CD4-positive, alpha-beta T cell (primary cell): ENCODE results near the gene S100A3. TPM values are rescaled to one million over a fixed set of nuclear protein-coding genes. Genes with fewer than 3 reads are reported as not detected.

Source experiments
- ATAC-seq: fragments of 200-7000 bp; cut with Tn5 transposase; one replicate; pipeline ENCODE4 v1.10.0; 2022; ENCODE audit warnings: mild to moderate bottlenecking; ENCODE audit not compliant: poor library complexity
- CTCF ChIA-PET: fragments of 350-600 bp; sonication (Branson Sonifier 250); formaldehyde crosslinking; loops from one replicate; lab custom pipeline; 2021; ENCODE audit warnings: antibody characterized with exemption, inconsistent platforms; lab: Charles Lee
- POLR2A ChIA-PET: fragments of 350-600 bp; sonication (Branson Sonifier 250); formaldehyde crosslinking; loops from one replicate; lab custom pipeline; 2021; ENCODE audit warnings: antibody characterized with exemption, inconsistent platforms; lab: Charles Lee
- DNase-seq, 14 experiments: peaks; one replicate each; pipeline ENCODE4 v3.0.0-alpha.2; 2013 to 2020; ENCODE audit warnings: mixed read lengths in 2 of 14
- H3K27ac ChIP-seq, 2 donors: one replicate each; pipeline versions ENCODE4 v1.5.1 to v1.7.0; 2013; ENCODE audit warnings: low read length in 2 of 2, low read depth in 1 of 2, mild to moderate bottlenecking in 1 of 2
- H3K27me3 ChIP-seq, 2 experiments: 1 replicate in 1 of 2; 2 replicates in 1 of 2; pipeline versions ENCODE4 v1.6.1 to v1.7.0; 2013; ENCODE audit warnings: low read length in 2 of 2, control low read depth in 1 of 2, mild to moderate bottlenecking in 1 of 2, moderate library complexity in 1 of 2; ENCODE audit not compliant: insufficient read depth in 2 of 2, control insufficient read depth in 1 of 2
- H3K36me3 ChIP-seq: one replicate; pipeline ENCODE4 v1.6.1; 2013; ENCODE audit warnings: low read length, control low read depth; ENCODE audit not compliant: insufficient read depth
- H3K4me1 ChIP-seq: one replicate; pipeline ENCODE4 v1.6.1; 2013; ENCODE audit warnings: low read length, control low read depth; ENCODE audit not compliant: insufficient read depth
- H3K4me3 ChIP-seq: one replicate; pipeline ENCODE4 v1.5.1; 2013; ENCODE audit warnings: mild to moderate bottlenecking, low read length, moderate library complexity
- H3K9me3 ChIP-seq, 2 experiments: 1 replicate in 1 of 2; 2 replicates in 1 of 2; pipeline versions ENCODE4 v1.6.1 to v1.7.0; 2013; ENCODE audit warnings: low read length in 2 of 2, mild to moderate bottlenecking in 2 of 2, control low read depth in 1 of 2, moderate library complexity in 1 of 2; ENCODE audit not compliant: control insufficient read depth in 1 of 2, insufficient read depth in 1 of 2
- H3K27ac Mint-ChIP-seq: one replicate; pipeline ENCODE4 v1.8.0; 2020; ENCODE audit warnings: mixed read lengths
- H3K27me3 Mint-ChIP-seq: one replicate; pipeline ENCODE4 v1.8.0; 2021; ENCODE audit warnings: mixed read lengths
- H3K36me3 Mint-ChIP-seq: one replicate; pipeline ENCODE4 v1.8.0; 2021; ENCODE audit warnings: low read depth, mixed read lengths
- H3K4me1 Mint-ChIP-seq: one replicate; pipeline ENCODE4 v1.8.0; 2021; ENCODE audit warnings: low read depth, mixed read lengths
- H3K4me3 Mint-ChIP-seq: one replicate; pipeline ENCODE4 v1.8.0; 2020; ENCODE audit warnings: mild to moderate bottlenecking, mixed read lengths
- H3K9me3 Mint-ChIP-seq: one replicate; pipeline ENCODE4 v1.8.0; 2020; ENCODE audit warnings: mixed read lengths
- CTCF ChIP-seq: fragments of 200-600 bp; IDR thresholded peaks from one replicate; pipeline ENCODE4 v1.8.0; 2022; ENCODE audit warnings: antibody characterized with exemption, mild to moderate bottlenecking
- intact Hi-C, 2 experiments: fragments of 100-400 bp; cut with DNase I in 1 of 2; cut with micrococcal nuclease in 1 of 2; formaldehyde crosslinking; loops; one replicate each; pipeline versions ENCODE4 v1.15.1 to v1.9.0; 2023 to 2025; cut with DNase I, micrococcal nuclease
- total RNA-seq, 174 experiments: library from RNA in 2 of 174; stranded (reverse) in 2 of 174; gene quantifications; one replicate each; pipeline ENCODE4 v1.2.3 and lab custom pipeline; 2021 to 2026

Gene S100A3
- total RNA-seq, 2 experiments from 2014 or later = not detected

GRCh38 chr1:153572569-153573015, 23.5 kb upstream of the S100A3 start:
- peaks cover 17% of the 10 kb centered on the region for H3K4me1 ChIP-seq
- TF ChIP-seq CTCF = no peak
- ChIA-PET POLR2A (interaction anchor here (1.9 kb wide), 1 partner anchor 37 kb away, joined by 8 read pairs; the partner anchor contains the start of gene S100A6), CTCF (interaction anchor here (0.6 to 1.5 kb wide), 6 partner anchors 9 to 155 kb away, joined by 3 to 9 read pairs (median 3); partner anchors contain the start of genes INTS3 and S100A5)
- H3K4me3 ChIP-seq = no peak overlapping the region
- ATAC-seq (peak; percentile 72), DNase-seq (peak in 12 of 14 experiments; percentile 23 to 70 (median 46))
- Mint-ChIP-seq H3K4me3 (no peak overlapping the region), H3K27ac (no peak overlapping the region), H3K4me1 (peaks cover 20% of the 10 kb centered on the region), H3K36me3 (no peaks in the 10 kb centered on the region), H3K27me3 (peaks cover 9% of the 10 kb centered on the region), H3K9me3 (no peaks in the 10 kb centered on the region)
- no peaks in the 10 kb centered on the region for H3K9me3 ChIP-seq
- intact Hi-C loops = loop anchor here in 1 of 2 experiments (1.0 to 5.0 kb wide), 4 partner anchors 45 to 415 kb away; partner anchors contain the start of genes RAB13 and S100A14
- peaks cover 0 to 2% of the 10 kb centered on the region in 2 experiments for H3K27me3 ChIP-seq
- H3K27ac ChIP-seq = no peak overlapping the region
- H3K36me3 ChIP-seq = no peaks in the 10 kb centered on the region

GRCh38 chr1:153571706-153572105, 22.6 kb upstream of the S100A3 start:
- ChIA-PET CTCF (interaction anchor here (0.6 to 1.1 kb wide), 3 partner anchors 31 to 201 kb away, joined by 3 to 5 read pairs (median 5); partner anchors contain the start of gene S100A5), POLR2A (interaction anchor here (1.9 kb wide), 1 partner anchor 36 kb away, joined by 8 read pairs; the partner anchor contains the start of gene S100A6)
- H3K27ac ChIP-seq = no peak overlapping the region
- H3K27me3 Mint-ChIP-seq = peaks cover under 1% of the 10 kb centered on the region
- peaks cover 28% of the 10 kb centered on the region for H3K4me1 Mint-ChIP-seq
- no peak overlapping the region for H3K27ac Mint-ChIP-seq
- no peaks in the 10 kb centered on the region for H3K9me3 ChIP-seq
- intact Hi-C loops = loop anchor here in 1 of 2 experiments (1.0 to 5.0 kb wide), 4 partner anchors 46 to 416 kb away; partner anchors contain the start of genes RAB13 and S100A14
- no peaks in the 10 kb centered on the region for H3K27me3 ChIP-seq
- ATAC-seq (no peak), DNase-seq (no peak)
- H3K4me1 ChIP-seq = peaks cover 26% of the 10 kb centered on the region
- no peaks in the 10 kb centered on the region for H3K9me3 Mint-ChIP-seq
- H3K36me3 ChIP-seq = no peaks in the 10 kb centered on the region
- no peaks in the 10 kb centered on the region for H3K36me3 Mint-ChIP-seq
- no peak overlapping the region for H3K4me3 Mint-ChIP-seq
- no peak overlapping the region for H3K4me3 ChIP-seq
- TF ChIP-seq CTCF = no peak

- DNase-seq = no peak
- POLR2A ChIA-PET = no interaction called here
- Mint-ChIP-seq H3K4me1 (peaks cover 37% of the 10 kb centered on the region), H3K27ac (no peak overlapping the region), H3K36me3 (no peaks in the 10 kb centered on the region), H3K27me3 (no peaks in the 10 kb centered on the region), H3K9me3 (no peaks in the 10 kb centered on the region), H3K4me3 (no peak overlapping the region)
- no peak for ATAC-seq
- Histone ChIP-seq H3K27me3 (no peaks in the 10 kb centered on the region), H3K4me1 (peaks cover 34% of the 10 kb centered on the region), H3K36me3 (no peaks in the 10 kb centered on the region), H3K9me3 (no peaks in the 10 kb centered on the region), H3K27ac (no peak overlapping the region), H3K4me3 (no peak overlapping the region)
- TF ChIP-seq CTCF = no peak
- CTCF ChIA-PET = interaction anchor here (0.6 to 3.9 kb wide), 3 partner anchors 25 to 201 kb away, joined by 4 to 69 read pairs (median 5); partner anchors contain the start of gene S100A6
- intact Hi-C loops = loop anchor here in 1 of 2 experiments (5.0 kb wide), 2 partner anchors 46 to 416 kb away; partner anchors contain the start of genes RAB13 and S100A14
Observed at GRCh38 chr1:153570874-153571273, 21.8 kb upstream of the S100A3 start.
